GM12878 (cell line): ENCODE data around the gene ARFGAP2. TPM values are rescaled to one million over a fixed set of nuclear protein-coding genes. Genes with fewer than 3 reads are reported as not detected.

Experiments
- ATAC-seq: fragments of 200-7000 bp; cut with Tn5 transposase; 3 replicates; pipeline ENCODE4 v1.9.1; 2020; ENCODE audit warnings: mild to moderate bottlenecking, moderate library complexity
- BruUV-seq: library from RNA; stranded (reverse); fragments of 400-500 nt; replicated peaks from 2 replicates; lab custom pipeline; 2021; lab: Mats Ljungman, UMichigan
- CTCF ChIA-PET: fragments of 300-600 bp; sonication (Branson Sonifier 250); formaldehyde crosslinking; extraction: SDS; loops from one replicate; lab custom pipeline; 2021; ENCODE audit warnings: inconsistent platforms; lab: Yijun Ruan, JAX
- POLR2A ChIA-PET: fragments of 350-600 bp; formaldehyde crosslinking; extraction: SDS; loops from one replicate; lab custom pipeline; 2021; ENCODE audit warnings: inconsistent platforms; lab: Charles Lee
- RAD21 ChIA-PET: fragments of 300-600 bp; sonication (Branson Sonifier 250); formaldehyde crosslinking; loops from one replicate; lab custom pipeline; 2023; ENCODE audit warnings: antibody characterized with exemption; ENCODE audit not compliant: unreplicated experiment; lab: Charles Lee
- SMC1A ChIA-PET: fragments of 300-600 bp; sonication (Branson Sonifier 250); formaldehyde crosslinking; loops from one replicate; lab custom pipeline; 2023; ENCODE audit not compliant: unreplicated experiment, uncharacterized antibody; lab: Charles Lee
- DNase-seq: peaks from one replicate; pipeline ENCODE4 v3.0.0-alpha.2; 2011; ENCODE audit warnings: low read depth, low spot score
- FAIRE-seq: peaks from 3 replicates; lab custom pipeline; 2011; peaks lifted over from hg19 to GRCh38; lab: Jason Lieb, UNC
- H2AFZ ChIP-seq: 2 replicates; pipeline ENCODE4 v1.6.0; 2011; ENCODE audit warnings: low read depth, low read length, control low read depth; ENCODE audit not compliant: control insufficient read depth
- H3K27ac ChIP-seq: 2 replicates; pipeline ENCODE4 v1.5.1; 2011; ENCODE audit warnings: control low read depth; ENCODE audit not compliant: control insufficient read depth, insufficient read depth
- H3K27me3 ChIP-seq, 2 experiments: replicated peaks in 1 of 2; 2 replicates each; pipeline versions ENCODE4 v1.6.0 to v1.6.1; 2011; ENCODE audit warnings: low read length in 1 of 2; ENCODE audit not compliant: control insufficient read depth in 2 of 2, insufficient read depth in 2 of 2
- H3K36me3 ChIP-seq, 2 experiments: 2 replicates each; pipeline ENCODE4 v1.5.1; 2011; ENCODE audit warnings: low read length in 1 of 2; ENCODE audit not compliant: control insufficient read depth in 2 of 2, insufficient read depth in 2 of 2
- H3K4me1 ChIP-seq: 2 replicates; pipeline ENCODE4 v1.6.1; 2011; ENCODE audit warnings: mild to moderate bottlenecking, low read length, moderate library complexity, mixed read lengths; ENCODE audit not compliant: control insufficient read depth, insufficient read depth
- H3K4me2 ChIP-seq: 2 replicates; pipeline ENCODE4 v1.6.0; 2011; ENCODE audit warnings: control low read depth; ENCODE audit not compliant: control insufficient read depth, insufficient read depth
- H3K4me3 ChIP-seq: fragments of 200-600 bp; sonication (generic); 2 replicates; pipeline ENCODE4 v1.5.1; 2016
- H3K79me2 ChIP-seq: 2 replicates; pipeline ENCODE4 v1.6.0; 2011; ENCODE audit warnings: low read length; ENCODE audit not compliant: control insufficient read depth, insufficient read depth
- H3K9ac ChIP-seq: 2 replicates; pipeline ENCODE4 v1.8.0; 2011; ENCODE audit warnings: low read length, control low read depth, mixed read lengths; ENCODE audit not compliant: control insufficient read depth, insufficient read depth
- H3K9me3 ChIP-seq: replicated peaks from 3 replicates; pipeline ENCODE4 v1.5.1; 2011; ENCODE audit warnings: mild to moderate bottlenecking, low read length; ENCODE audit not compliant: control insufficient read depth, insufficient read depth
- H4K20me1 ChIP-seq: 2 replicates; pipeline ENCODE4 v1.6.0; 2011; ENCODE audit not compliant: control insufficient read depth, insufficient read depth
- CBFB ChIP-seq: IDR thresholded peaks from 2 replicates; pipeline ENCODE4 v1.6.1; 2016; ENCODE audit warnings: antibody characterized with exemption, low read depth
- ESRRA ChIP-seq: IDR thresholded peaks from 2 replicates; pipeline ENCODE4 v1.6.1; 2012; ENCODE audit warnings: mild to moderate bottlenecking, low read length, improper control_type of control experiment
- HDGF ChIP-seq: fragments of 450-650 bp; IDR thresholded peaks from 2 replicates; pipeline ENCODE4 v1.6.1; 2016; ENCODE audit warnings: antibody characterized with exemption
- NBN ChIP-seq: fragments of 450-650 bp; IDR thresholded peaks from 2 replicates; pipeline ENCODE4 v1.6.1; 2016
- RUNX3 ChIP-seq: IDR thresholded peaks from 2 replicates; pipeline ENCODE4 v1.6.1; 2012; ENCODE audit warnings: low read length, inconsistent platforms
- SRF ChIP-seq, 2 experiments: IDR thresholded peaks; 2 replicates each; pipeline ENCODE4 v1.6.1; 2011; ENCODE audit warnings: low read depth in 2 of 2, low read length in 2 of 2, mild to moderate bottlenecking in 1 of 2, moderate library complexity in 1 of 2
- TBL1XR1 ChIP-seq: IDR thresholded peaks from 2 replicates; pipeline ENCODE4 v1.6.1; 2012; ENCODE audit warnings: low read depth, low read length, improper control_type of control experiment
- WGBS: methylation state at CpG from one replicate; pipeline ENCODE4 v1.1.6; 2016; ENCODE audit warnings: low lambda C conversion rate; ENCODE audit not compliant: insufficient replicate concordance, insufficient coverage; ENCODE audit errors: missing lambda C conversion rate; 5-methylcytosine and 5-hydroxymethylcytosine counted together
- in situ Hi-C: fragments of 300-500 bp; cut with MboI; formaldehyde crosslinking; loops from 9 replicates; pipeline ENCODE4 v1.14.3; 2018; ENCODE audit warnings: mixed read lengths
- intact Hi-C: fragments of 100-400 bp; cut with micrococcal nuclease; formaldehyde crosslinking; loops from one replicate; pipeline ENCODE4 v1.14.2; 2022; ENCODE audit not compliant: unreplicated experiment
- polyA plus RNA-seq, 11 experiments: library from polyadenylated mRNA; depleted of rRNA in 4 of 11; unstranded in 6 of 11; stranded (reverse) in 5 of 11; fragments of >200 nt; fragmentation: Nextera tagmentation in 4 of 11; fragmentation: Illumina TruSeq in 1 of 11; extraction: Ambion mirVana in 4 of 11; extraction: Trizol in 1 of 11; gene quantifications; 1 replicate in 1 of 11; 2 replicates in 10 of 11; pipeline versions ENCODE4 v1.2.1 to v1.2.3, GENCODE V29; 2011 to 2016; ENCODE audit warnings: inconsistent platforms in 2 of 11, missing spikeins in 2 of 11, low read depth in 1 of 11
- total RNA-seq, 4 experiments: library from RNA; depleted of rRNA in 3 of 4; stranded (reverse); fragments of >200 nt in 3 of 4; fragmentation: Illumina TruSeq in 1 of 4; extraction: Trizol in 1 of 4; gene quantifications; 2 replicates each; pipeline versions ENCODE4 v1.2.1 to v1.2.3, GENCODE V29; 2013 to 2021
- TF ChIP-seq, protein P1 (sequence below): IDR thresholded peaks from 2 replicates; pipeline ENCODE4 v1.6.1; 2011; ENCODE audit warnings: borderline replicate concordance, low read depth, mild to moderate bottlenecking, moderate library complexity, mixed read lengths, low read length; ENCODE audit not compliant: insufficient read depth; ENCODE audit errors: extremely low read length
- TF ChIP-seq, protein P2 (sequence below): IDR thresholded peaks from 2 replicates; pipeline ENCODE4 v1.6.1; 2011; ENCODE audit warnings: low read depth, mild to moderate bottlenecking, low read length, moderate library complexity, borderline replicate concordance; ENCODE audit errors: extremely low read depth
- TF ChIP-seq, protein P3 (sequence below): IDR thresholded peaks from 2 replicates; pipeline ENCODE4 v1.6.1; 2012; ENCODE audit warnings: improper control_type of control experiment, low read depth, low read length; ENCODE audit not compliant: insufficient replicate concordance
- TF ChIP-seq, protein P4 (sequence below), 3 experiments: IDR thresholded peaks in 2 of 3; conservative IDR thresholded peaks in 1 of 3; 2 replicates each; pipeline ENCODE4 v1.5.1; 2011; ENCODE audit warnings: low read depth in 3 of 3, low read length in 3 of 3, mild to moderate bottlenecking in 3 of 3, control low read depth in 2 of 3, moderate library complexity in 2 of 3, inconsistent platforms in 1 of 3, mixed read lengths in 1 of 3; ENCODE audit not compliant: control insufficient read depth in 2 of 3, insufficient read depth in 1 of 3; ENCODE audit errors: extremely low read depth in 1 of 3

The ARFGAP2 gene
- total and polyA plus RNA-seq, 10 of the 15 experiments (the other 5 are each of a cell fraction or from before 2014, with no cell fraction given): 20.9 to 100 (median 75.5) TPM

DNA sequence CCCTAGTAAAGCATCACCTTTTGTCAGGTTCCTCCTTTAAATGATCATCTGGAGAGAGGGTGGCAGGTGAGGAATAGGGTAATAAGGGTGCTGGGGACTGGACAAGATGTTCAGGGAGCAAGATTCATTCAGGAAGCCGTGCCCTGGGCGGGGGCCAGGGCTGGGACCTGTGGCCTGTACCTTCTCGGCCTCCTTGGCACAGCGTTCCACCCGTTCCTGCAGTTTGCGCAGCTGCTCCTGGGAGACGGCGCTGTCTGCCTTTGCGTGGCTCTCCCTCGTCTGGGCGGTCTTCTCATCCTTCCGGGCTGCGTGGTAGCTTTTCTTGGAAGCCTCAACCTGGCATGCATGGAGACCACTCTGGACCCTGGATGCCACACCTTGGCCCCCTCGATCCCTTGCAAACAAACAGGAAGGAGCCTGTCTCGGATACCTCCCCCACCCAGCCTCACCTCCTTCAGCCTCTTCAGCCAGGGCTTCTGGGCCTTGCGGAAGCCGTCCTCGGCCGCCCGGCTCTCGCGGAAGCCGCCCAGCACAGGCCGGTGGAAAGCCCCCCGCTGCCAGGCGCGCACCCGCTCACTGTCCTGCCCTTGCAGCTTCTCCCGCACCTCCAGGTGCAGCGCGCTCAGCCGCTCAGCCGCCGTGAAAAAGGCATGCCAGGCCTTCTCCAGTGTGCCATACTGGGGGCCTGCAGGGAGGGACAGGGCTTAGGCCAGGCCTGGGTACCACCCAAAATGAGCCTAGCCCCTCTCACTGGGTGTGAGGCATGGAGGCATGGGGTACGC is 3.5 kb upstream of the ARFGAP2 start:
- intact Hi-C loops (no loop called here), in situ Hi-C loops (no loop called here)
- H3K4me1 ChIP-seq: peaks cover 11% of the 10 kb centered on the region
- no peak overlapping the region for H3K9ac ChIP-seq
- ChIA-PET POLR2A (interaction anchor here (0.5 kb wide), 1 partner anchor 10 kb away, joined by 3 read pairs; no protein-coding TSS in a partner anchor), RAD21 (interaction anchor here (0.6 to 3.7 kb wide), 6 partner anchors 34 to 446 kb away, joined by 3 to 29 read pairs (median 4); partner anchors contain the start of genes ACP2 and DDB2), SMC1A (interaction anchor here (0.6 to 5.1 kb wide), 8 partner anchors 25 to 337 kb away, joined by 3 to 35 read pairs (median 4); partner anchors contain the start of genes ACP2 and DDB2), CTCF (interaction anchor here (0.7 to 6.6 kb wide), 16 partner anchors 7 to 274 kb away, joined by 3 to 88 read pairs (median 5); partner anchors contain the start of genes ACP2, DDB2, NR1H3 and PACSIN3)
- FAIRE-seq: no peak
- no peak overlapping the region for H3K27ac ChIP-seq
- H3K9me3 ChIP-seq: no peaks in the 10 kb centered on the region
- H2AFZ ChIP-seq: no peak overlapping the region
- peaks cover 0 to 2% of the 10 kb centered on the region in 2 experiments; a peak in 1 of 4 replicates for H3K27me3 ChIP-seq
- peaks cover 15% of the 10 kb centered on the region for H3K79me2 ChIP-seq
- H3K36me3 ChIP-seq: no peaks in the 10 kb centered on the region
- 68% methylated on average over 34 of the region's 35 CpGs for WGBS
- DNase-seq: no peak
- no TSS peak for BruUV-seq
- no peak overlapping the region for H3K4me3 ChIP-seq
- ATAC-seq: no peak
- no peaks in the 10 kb centered on the region for H4K20me1 ChIP-seq
- no peak overlapping the region for H3K4me2 ChIP-seq
- TF ChIP-seq, protein P1, sequence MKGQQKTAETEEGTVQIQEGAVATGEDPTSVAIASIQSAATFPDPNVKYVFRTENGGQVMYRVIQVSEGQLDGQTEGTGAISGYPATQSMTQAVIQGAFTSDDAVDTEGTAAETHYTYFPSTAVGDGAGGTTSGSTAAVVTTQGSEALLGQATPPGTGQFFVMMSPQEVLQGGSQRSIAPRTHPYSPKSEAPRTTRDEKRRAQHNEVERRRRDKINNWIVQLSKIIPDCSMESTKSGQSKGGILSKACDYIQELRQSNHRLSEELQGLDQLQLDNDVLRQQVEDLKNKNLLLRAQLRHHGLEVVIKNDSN: no peak
- TF ChIP-seq SRF (IDR thresholded peaks at IDR 0.05; ENCODE audit: low read depth in 2 of 2, low read length in 2 of 2) (no peak), HDGF (no peak), ESRRA (no peak), NBN (no peak), RUNX3 (no peak), CBFB (no peak), TBL1XR1 (no peak)
- TF ChIP-seq, protein P2, sequence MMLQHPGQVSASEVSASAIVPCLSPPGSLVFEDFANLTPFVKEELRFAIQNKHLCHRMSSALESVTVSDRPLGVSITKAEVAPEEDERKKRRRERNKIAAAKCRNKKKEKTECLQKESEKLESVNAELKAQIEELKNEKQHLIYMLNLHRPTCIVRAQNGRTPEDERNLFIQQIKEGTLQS: no peak
- TF ChIP-seq, protein P3, sequence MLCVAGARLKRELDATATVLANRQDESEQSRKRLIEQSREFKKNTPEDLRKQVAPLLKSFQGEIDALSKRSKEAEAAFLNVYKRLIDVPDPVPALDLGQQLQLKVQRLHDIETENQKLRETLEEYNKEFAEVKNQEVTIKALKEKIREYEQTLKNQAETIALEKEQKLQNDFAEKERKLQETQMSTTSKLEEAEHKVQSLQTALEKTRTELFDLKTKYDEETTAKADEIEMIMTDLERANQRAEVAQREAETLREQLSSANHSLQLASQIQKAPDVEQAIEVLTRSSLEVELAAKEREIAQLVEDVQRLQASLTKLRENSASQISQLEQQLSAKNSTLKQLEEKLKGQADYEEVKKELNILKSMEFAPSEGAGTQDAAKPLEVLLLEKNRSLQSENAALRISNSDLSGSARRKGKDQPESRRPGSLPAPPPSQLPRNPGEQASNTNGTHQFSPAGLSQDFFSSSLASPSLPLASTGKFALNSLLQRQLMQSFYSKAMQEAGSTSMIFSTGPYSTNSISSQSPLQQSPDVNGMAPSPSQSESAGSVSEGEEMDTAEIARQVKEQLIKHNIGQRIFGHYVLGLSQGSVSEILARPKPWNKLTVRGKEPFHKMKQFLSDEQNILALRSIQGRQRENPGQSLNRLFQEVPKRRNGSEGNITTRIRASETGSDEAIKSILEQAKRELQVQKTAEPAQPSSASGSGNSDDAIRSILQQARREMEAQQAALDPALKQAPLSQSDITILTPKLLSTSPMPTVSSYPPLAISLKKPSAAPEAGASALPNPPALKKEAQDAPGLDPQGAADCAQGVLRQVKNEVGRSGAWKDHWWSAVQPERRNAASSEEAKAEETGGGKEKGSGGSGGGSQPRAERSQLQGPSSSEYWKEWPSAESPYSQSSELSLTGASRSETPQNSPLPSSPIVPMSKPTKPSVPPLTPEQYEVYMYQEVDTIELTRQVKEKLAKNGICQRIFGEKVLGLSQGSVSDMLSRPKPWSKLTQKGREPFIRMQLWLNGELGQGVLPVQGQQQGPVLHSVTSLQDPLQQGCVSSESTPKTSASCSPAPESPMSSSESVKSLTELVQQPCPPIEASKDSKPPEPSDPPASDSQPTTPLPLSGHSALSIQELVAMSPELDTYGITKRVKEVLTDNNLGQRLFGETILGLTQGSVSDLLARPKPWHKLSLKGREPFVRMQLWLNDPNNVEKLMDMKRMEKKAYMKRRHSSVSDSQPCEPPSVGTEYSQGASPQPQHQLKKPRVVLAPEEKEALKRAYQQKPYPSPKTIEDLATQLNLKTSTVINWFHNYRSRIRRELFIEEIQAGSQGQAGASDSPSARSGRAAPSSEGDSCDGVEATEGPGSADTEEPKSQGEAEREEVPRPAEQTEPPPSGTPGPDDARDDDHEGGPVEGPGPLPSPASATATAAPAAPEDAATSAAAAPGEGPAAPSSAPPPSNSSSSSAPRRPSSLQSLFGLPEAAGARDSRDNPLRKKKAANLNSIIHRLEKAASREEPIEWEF: no peak
- TF ChIP-seq, protein P4, sequence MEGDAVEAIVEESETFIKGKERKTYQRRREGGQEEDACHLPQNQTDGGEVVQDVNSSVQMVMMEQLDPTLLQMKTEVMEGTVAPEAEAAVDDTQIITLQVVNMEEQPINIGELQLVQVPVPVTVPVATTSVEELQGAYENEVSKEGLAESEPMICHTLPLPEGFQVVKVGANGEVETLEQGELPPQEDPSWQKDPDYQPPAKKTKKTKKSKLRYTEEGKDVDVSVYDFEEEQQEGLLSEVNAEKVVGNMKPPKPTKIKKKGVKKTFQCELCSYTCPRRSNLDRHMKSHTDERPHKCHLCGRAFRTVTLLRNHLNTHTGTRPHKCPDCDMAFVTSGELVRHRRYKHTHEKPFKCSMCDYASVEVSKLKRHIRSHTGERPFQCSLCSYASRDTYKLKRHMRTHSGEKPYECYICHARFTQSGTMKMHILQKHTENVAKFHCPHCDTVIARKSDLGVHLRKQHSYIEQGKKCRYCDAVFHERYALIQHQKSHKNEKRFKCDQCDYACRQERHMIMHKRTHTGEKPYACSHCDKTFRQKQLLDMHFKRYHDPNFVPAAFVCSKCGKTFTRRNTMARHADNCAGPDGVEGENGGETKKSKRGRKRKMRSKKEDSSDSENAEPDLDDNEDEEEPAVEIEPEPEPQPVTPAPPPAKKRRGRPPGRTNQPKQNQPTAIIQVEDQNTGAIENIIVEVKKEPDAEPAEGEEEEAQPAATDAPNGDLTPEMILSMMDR (IDR thresholded peaks at IDR 0.05 in 2 of 3, conservative IDR thresholded peaks at IDR 0.05 in 1 of 3; ENCODE audit: control insufficient read depth in 2 of 3, extremely low read depth in 1 of 3, insufficient read depth in 1 of 3, low read depth in 3 of 3, low read length in 3 of 3): no peak
